ENCODE measurements around the gene ZC2HC1C.

GRCh38 chr14:75094896-75095295, 25.5 kb downstream of the ZC2HC1C start:
- TF ChIP-seq EP300 (IDR thresholded peaks at IDR 0.05) (no peak), POLR2AphosphoS5 (IDR thresholded peaks at IDR 0.05) (no peak), CTCF (IDR thresholded peaks at IDR 0.05) (no peak)
